ENCODE data around the gene LTBP2. TPM values are rescaled to one million over a fixed set of nuclear protein-coding genes. Genes with fewer than 3 reads are reported as not detected.

Gene LTBP2
- total RNA-seq, 1 experiment from 2014 or later, result 1.5 TPM

DNA sequence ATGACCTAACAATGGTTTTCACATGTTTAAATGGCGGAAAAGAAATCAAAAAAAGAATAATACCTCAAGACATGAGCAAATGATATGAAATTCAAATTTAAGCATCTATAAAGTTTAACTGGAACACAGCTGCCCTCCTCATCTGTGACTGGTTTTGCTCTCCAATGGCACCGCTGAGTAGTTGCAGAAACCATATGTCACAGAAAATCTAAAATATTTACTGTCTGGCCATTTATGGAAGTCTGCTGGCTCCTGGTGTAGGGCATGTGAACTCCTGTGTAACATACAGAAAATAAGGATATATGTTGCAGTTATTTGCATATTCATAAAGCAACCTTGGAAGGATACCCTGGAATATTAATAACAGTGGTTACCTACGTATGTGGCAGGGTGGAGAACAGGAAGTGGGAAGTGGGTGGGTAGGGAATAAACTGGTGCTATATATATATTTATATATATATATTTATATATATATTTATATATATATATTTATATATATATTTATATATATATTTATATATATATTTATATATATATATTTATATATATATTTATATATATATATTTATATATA, 48.4 kb downstream of the LTBP2 start (continued):
- no peak for TF ChIP-seq YY1 (IDR thresholded peaks at IDR 0.05; ENCODE audit: extremely low read depth, insufficient replicate concordance, low read depth, low read length)
- no peak for TF ChIP-seq SRF (IDR thresholded peaks at IDR 0.05; ENCODE audit: low read depth)
- no peak for TF ChIP-seq EZH2phosphoT487 (IDR thresholded peaks at IDR 0.05; ENCODE audit: borderline replicate concordance)
- TF ChIP-seq CBX3 (IDR thresholded peaks at IDR 0.05; ENCODE audit: low read depth), result no peak

DNA sequence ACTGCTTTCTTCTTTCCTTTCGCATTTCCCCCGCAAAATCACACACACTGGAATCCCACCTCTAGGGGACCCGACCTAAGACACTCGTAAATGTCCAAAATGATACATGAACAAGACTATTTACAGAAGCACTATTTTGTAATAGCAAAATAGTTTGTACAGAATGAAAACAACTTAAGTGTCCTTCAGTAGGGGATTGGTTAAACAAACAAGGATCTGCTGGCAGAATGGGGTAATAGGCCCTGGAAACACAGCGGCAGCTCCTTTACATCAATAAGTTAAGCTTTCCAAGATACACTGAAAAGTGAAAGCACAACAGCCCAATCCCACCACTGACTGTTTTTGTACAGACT, 48.8 kb downstream of the LTBP2 start:
- Histone ChIP-seq H2AFZ (ENCODE audit: low read depth, low read length, poor library complexity, severe bottlenecking) (peak overlapping the region; percentile 47), H3K9ac (ENCODE audit: low read length) (no peak overlapping the region), H3K4me3 (replicated peaks in 1 of 2; ENCODE audit: low read depth in 1 of 2, low read length in 2 of 2) (no peak overlapping the region), H3K4me2 (ENCODE audit: low read length) (no peak overlapping the region), H3K9me2 (ENCODE audit: insufficient read depth) (no peaks in the 10 kb centered on the region), H3K27me3 (ENCODE audit: insufficient read depth, low read length) (no peaks in the 10 kb centered on the region), H3K79me2 (ENCODE audit: insufficient read depth, low read length) (no peaks in the 10 kb centered on the region), H3K4me1 (ENCODE audit: control insufficient read depth in 1 of 2, insufficient read depth in 2 of 2, low read length in 2 of 2) (peaks cover 16 to 35% of the 10 kb centered on the region in 2 experiments), H3K27ac (ENCODE audit: low read depth, low read length) (no peak overlapping the region), H3K9me3 (ENCODE audit: control insufficient read depth in 1 of 2, insufficient read depth in 1 of 2, low read depth in 1 of 2, low read length in 2 of 2) (no peaks in the 10 kb centered on the region), H3K36me3 (ENCODE audit: control insufficient read depth in 1 of 2, insufficient read depth in 2 of 2, low read length in 2 of 2) (no peaks in the 10 kb centered on the region), H4K20me1 (ENCODE audit: insufficient read depth) (no peaks in the 10 kb centered on the region)
- intact Hi-C loops (cut with micrococcal nuclease), result no loop called here
- POLR2A ChIA-PET, result interaction anchor here (1.1 kb wide), 1 partner anchor 8 kb away, joined by 4 read pairs; no protein-coding TSS in a partner anchor
- CTCF ChIA-PET, result no interaction called here
- TF ChIP-seq, protein P1, sequence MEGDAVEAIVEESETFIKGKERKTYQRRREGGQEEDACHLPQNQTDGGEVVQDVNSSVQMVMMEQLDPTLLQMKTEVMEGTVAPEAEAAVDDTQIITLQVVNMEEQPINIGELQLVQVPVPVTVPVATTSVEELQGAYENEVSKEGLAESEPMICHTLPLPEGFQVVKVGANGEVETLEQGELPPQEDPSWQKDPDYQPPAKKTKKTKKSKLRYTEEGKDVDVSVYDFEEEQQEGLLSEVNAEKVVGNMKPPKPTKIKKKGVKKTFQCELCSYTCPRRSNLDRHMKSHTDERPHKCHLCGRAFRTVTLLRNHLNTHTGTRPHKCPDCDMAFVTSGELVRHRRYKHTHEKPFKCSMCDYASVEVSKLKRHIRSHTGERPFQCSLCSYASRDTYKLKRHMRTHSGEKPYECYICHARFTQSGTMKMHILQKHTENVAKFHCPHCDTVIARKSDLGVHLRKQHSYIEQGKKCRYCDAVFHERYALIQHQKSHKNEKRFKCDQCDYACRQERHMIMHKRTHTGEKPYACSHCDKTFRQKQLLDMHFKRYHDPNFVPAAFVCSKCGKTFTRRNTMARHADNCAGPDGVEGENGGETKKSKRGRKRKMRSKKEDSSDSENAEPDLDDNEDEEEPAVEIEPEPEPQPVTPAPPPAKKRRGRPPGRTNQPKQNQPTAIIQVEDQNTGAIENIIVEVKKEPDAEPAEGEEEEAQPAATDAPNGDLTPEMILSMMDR (IDR thresholded peaks at IDR 0.05 in 2 of 3, conservative IDR thresholded peaks at IDR 0.05 in 1 of 3; ENCODE audit: borderline replicate concordance in 1 of 3, insufficient read depth in 1 of 3, low read depth in 2 of 3, low read length in 2 of 3), result 0 out of 6 replicates have a peak, but pooled peaks of 1 of the 3 experiments have one; percentile 5
- TF ChIP-seq POLR2A (IDR thresholded peaks at IDR 0.05; ENCODE audit: borderline replicate concordance, extremely low read depth, insufficient read depth, insufficient read length), result no peak
- ATAC-seq, result no peak
- DNase-seq (ENCODE audit: low read depth, low spot score), result no peak
- RAD21 ChIA-PET (ENCODE audit: low non-redundant PET in 1 of 2, low total read pairs in 2 of 2, uncharacterized antibody in 2 of 2, unreplicated experiment in 2 of 2), result no interaction called here
- no TSS peak for BruUV-seq (replicated peaks)
